Right lobe of liver (tissue), 4 donors: ENCODE results near the gene CTRB1.

ENCODE experiments used
- CTCF ChIP-seq, 4 donors: fragments of 200-600 bp in 3 of 4; fragments of 450-650 bp in 1 of 4; IDR thresholded peaks; one replicate each; pipeline versions ENCODE4 v1.5.1 to v1.8.0; 2016 to 2022; ENCODE audit warnings: antibody characterized with exemption in 4 of 4, mild to moderate bottlenecking in 2 of 4
- POLR2A ChIP-seq: fragments of 450-650 bp; IDR thresholded peaks from one replicate; pipeline ENCODE4 v1.6.1; 2017; ENCODE audit warnings: antibody characterized with exemption, mild to moderate bottlenecking
- donor health status: DM: no; HTN: no; CAD: no.
- donor health status: DM: no; HTN: no; CAD: no.
- donor health status: DM: no; HTN: yes; CAD: no.

- TF ChIP-seq POLR2A (no peak), CTCF (IDR thresholded peaks at IDR 0.05) (no peak)
Measured at GRCh38 chr16:75206749-75207451, 11.9 kb upstream of the CTRB1 start, which contains the start of gene CTRB2.
